ENCODE measurements around the gene LPCAT3.

DNA sequence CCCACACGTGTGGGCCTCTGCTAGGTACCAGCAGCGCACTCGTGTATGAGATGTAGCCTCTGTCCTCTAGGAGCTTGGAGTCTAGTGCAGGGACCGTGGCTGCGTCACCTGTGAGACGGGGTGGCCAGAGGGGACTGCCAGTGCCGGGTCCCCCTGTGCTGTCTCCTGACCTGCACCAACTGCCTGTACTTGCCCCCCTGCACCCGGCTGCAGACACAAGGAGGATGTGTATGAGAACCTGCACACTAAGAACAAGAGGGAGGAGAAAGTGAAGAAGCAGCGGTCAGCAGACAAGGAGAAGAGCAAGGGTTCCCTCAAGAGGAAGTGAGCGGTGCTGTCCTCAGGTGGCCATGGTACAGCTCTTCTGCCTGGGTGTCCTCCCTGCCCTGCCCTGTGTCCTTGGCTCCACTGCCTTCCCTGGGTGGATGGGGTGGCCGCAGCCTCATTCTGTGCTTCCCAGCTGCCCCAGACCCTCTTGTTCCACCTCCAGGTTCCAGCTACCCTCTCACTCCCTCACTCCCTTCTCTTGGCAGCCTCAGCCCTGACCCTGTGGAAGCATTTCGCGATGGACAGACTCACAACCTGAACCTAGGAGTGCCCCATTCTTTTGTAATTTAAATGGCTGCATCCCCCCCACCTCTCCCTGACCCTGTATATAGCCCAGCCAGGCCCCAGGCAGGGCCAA, 57.5 kb downstream of the LPCAT3 start:
- TF ChIP-seq, protein P1, sequence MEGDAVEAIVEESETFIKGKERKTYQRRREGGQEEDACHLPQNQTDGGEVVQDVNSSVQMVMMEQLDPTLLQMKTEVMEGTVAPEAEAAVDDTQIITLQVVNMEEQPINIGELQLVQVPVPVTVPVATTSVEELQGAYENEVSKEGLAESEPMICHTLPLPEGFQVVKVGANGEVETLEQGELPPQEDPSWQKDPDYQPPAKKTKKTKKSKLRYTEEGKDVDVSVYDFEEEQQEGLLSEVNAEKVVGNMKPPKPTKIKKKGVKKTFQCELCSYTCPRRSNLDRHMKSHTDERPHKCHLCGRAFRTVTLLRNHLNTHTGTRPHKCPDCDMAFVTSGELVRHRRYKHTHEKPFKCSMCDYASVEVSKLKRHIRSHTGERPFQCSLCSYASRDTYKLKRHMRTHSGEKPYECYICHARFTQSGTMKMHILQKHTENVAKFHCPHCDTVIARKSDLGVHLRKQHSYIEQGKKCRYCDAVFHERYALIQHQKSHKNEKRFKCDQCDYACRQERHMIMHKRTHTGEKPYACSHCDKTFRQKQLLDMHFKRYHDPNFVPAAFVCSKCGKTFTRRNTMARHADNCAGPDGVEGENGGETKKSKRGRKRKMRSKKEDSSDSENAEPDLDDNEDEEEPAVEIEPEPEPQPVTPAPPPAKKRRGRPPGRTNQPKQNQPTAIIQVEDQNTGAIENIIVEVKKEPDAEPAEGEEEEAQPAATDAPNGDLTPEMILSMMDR (conservative IDR thresholded peaks at IDR 0.05) = no peak
- TF ChIP-seq ZFX (IDR thresholded peaks at IDR 0.05) = no peak
